LNCaP clone FGC (cell line): ENCODE results near the gene ZNF205.

Experiments
- DNase-seq: peaks from one replicate; pipeline ENCODE4 v3.0.0-alpha.2; 2011; ENCODE audit warnings: low read depth
- H3K4me3 ChIP-seq: 2 replicates; pipeline ENCODE4 v1.5.1; 2011; ENCODE audit warnings: mild to moderate bottlenecking, low read depth, low read length, control low read depth
- CTCF ChIP-seq: IDR thresholded peaks from 2 replicates; pipeline ENCODE4 v1.5.1; 2012; ENCODE audit warnings: mild to moderate bottlenecking; ENCODE audit not compliant: control insufficient read depth, insufficient read depth; ENCODE audit errors: extremely low read depth

The ZNF205 gene

GRCh38 chr16:3094289-3095027 lies 17.9 kb upstream of the ZNF205 start:
- no peak overlapping the region for H3K4me3 ChIP-seq
- DNase-seq: no peak
- TF ChIP-seq CTCF: 0 out of 2 replicates have a peak, but pooled peaks have one; percentile 3

GRCh38 chr16:3095869-3096268 lies 16.5 kb upstream of the ZNF205 start:
- DNase-seq: no peak
- no peak for TF ChIP-seq CTCF
- H3K4me3 ChIP-seq: no peak overlapping the region

GRCh38 chr16:3096362-3096761 lies 16.0 kb upstream of the ZNF205 start:
- no peak for DNase-seq
- TF ChIP-seq CTCF: no peak
- no peak overlapping the region for H3K4me3 ChIP-seq

GRCh38 chr16:3097266-3097665 lies 15.1 kb upstream of the ZNF205 start:
- no peak for TF ChIP-seq CTCF
- no peak for DNase-seq
- no peak overlapping the region for H3K4me3 ChIP-seq

- no peak for DNase-seq
- peak within 1 kb of the TSS; percentile 24 for H3K4me3 ChIP-seq
- no peak for TF ChIP-seq CTCF
These were observed 13.7 kb upstream of the ZNF205 start, which contains the start of gene ZSCAN10 for GRCh38 chr16:3098459-3099394. ZSCAN10 (minus strand) TSS chr16:3099294; CDS start chr16:3092937, 6,357 bp downstream.

- no peak for TF ChIP-seq CTCF
- H3K4me3 ChIP-seq: no peak overlapping the region
- DNase-seq: no peak
These were observed 13.0 kb upstream of the ZNF205 start for GRCh38 chr16:3099395-3099731.
